ENCODE data around the gene PMPCA. TPM values are rescaled to one million over a fixed set of nuclear protein-coding genes. Genes with fewer than 3 reads are reported as not detected.

The PMPCA gene
- total RNA-seq, 1 experiment from 2014 or later: 103 TPM

GRCh38 chr9:136455043-136456002 is 44.9 kb downstream of the PMPCA start (continued):
- TF ChIP-seq NR2C2 (CRISPR knock-in tag; IDR thresholded peaks at IDR 0.05): no peak

GRCh38 chr9:136456258-136456657 is 45.8 kb downstream of the PMPCA start:
- ChIA-PET CTCF (no interaction called here), POLR2A (no interaction called here)
- Mint-ChIP-seq H3K27ac (no peak overlapping the region), H3K36me3 (peaks cover 73% of the 10 kb centered on the region), H3K27me3 (ENCODE audit: low read depth) (no peaks in the 10 kb centered on the region), H3K4me1 (no peaks in the 10 kb centered on the region), H3K4me3 (no peak overlapping the region), H3K9me3 (no peaks in the 10 kb centered on the region)
- TF ChIP-seq, protein P1, sequence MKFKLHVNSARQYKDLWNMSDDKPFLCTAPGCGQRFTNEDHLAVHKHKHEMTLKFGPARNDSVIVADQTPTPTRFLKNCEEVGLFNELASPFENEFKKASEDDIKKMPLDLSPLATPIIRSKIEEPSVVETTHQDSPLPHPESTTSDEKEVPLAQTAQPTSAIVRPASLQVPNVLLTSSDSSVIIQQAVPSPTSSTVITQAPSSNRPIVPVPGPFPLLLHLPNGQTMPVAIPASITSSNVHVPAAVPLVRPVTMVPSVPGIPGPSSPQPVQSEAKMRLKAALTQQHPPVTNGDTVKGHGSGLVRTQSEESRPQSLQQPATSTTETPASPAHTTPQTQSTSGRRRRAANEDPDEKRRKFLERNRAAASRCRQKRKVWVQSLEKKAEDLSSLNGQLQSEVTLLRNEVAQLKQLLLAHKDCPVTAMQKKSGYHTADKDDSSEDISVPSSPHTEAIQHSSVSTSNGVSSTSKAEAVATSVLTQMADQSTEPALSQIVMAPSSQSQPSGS (CRISPR knock-in tag; IDR thresholded peaks at IDR 0.05; ENCODE audit: borderline replicate concordance, low read depth): no peak
- TF ChIP-seq NFATC4 (CRISPR knock-in tag; IDR thresholded peaks at IDR 0.05) (no peak), ZNF317 (CRISPR knock-in tag; IDR thresholded peaks at IDR 0.05; ENCODE audit: borderline replicate concordance, low read depth) (no peak), ZNF219 (CRISPR knock-in tag; IDR thresholded peaks at IDR 0.05; ENCODE audit: borderline replicate concordance) (no peak), ZNF423 (CRISPR knock-in tag; IDR thresholded peaks at IDR 0.05) (no peak), IRF2 (CRISPR knock-in tag; IDR thresholded peaks at IDR 0.05; ENCODE audit: borderline replicate concordance, low read depth) (no peak), E2F1 (CRISPR knock-in tag; IDR thresholded peaks at IDR 0.05) (no peak), ZNF263 (CRISPR knock-in tag; IDR thresholded peaks at IDR 0.05; ENCODE audit: low read depth) (no peak), NFE2L1 (CRISPR knock-in tag; IDR thresholded peaks at IDR 0.05) (no peak), EMX1 (CRISPR knock-in tag; IDR thresholded peaks at IDR 0.05) (no peak)
- TF ChIP-seq, protein P2, sequence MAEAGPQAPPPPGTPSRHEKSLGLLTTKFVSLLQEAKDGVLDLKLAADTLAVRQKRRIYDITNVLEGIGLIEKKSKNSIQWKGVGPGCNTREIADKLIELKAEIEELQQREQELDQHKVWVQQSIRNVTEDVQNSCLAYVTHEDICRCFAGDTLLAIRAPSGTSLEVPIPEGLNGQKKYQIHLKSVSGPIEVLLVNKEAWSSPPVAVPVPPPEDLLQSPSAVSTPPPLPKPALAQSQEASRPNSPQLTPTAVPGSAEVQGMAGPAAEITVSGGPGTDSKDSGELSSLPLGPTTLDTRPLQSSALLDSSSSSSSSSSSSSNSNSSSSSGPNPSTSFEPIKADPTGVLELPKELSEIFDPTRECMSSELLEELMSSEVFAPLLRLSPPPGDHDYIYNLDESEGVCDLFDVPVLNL (CRISPR knock-in tag; IDR thresholded peaks at IDR 0.05; ENCODE audit: borderline replicate concordance, low read depth): no peak
- ATAC-seq: no peak
- DNase-seq (ENCODE audit: low spot score): no peak

GRCh38 chr9:136457326-136457725 is 46.9 kb downstream of the PMPCA start:
- ChIA-PET POLR2A (no interaction called here), CTCF (no interaction called here)
- Mint-ChIP-seq H3K36me3 (peaks cover 73% of the 10 kb centered on the region), H3K4me1 (no peaks in the 10 kb centered on the region), H3K27ac (no peak overlapping the region), H3K4me3 (no peak overlapping the region), H3K9me3 (no peaks in the 10 kb centered on the region), H3K27me3 (ENCODE audit: low read depth) (no peaks in the 10 kb centered on the region)
- TF ChIP-seq, protein P3, sequence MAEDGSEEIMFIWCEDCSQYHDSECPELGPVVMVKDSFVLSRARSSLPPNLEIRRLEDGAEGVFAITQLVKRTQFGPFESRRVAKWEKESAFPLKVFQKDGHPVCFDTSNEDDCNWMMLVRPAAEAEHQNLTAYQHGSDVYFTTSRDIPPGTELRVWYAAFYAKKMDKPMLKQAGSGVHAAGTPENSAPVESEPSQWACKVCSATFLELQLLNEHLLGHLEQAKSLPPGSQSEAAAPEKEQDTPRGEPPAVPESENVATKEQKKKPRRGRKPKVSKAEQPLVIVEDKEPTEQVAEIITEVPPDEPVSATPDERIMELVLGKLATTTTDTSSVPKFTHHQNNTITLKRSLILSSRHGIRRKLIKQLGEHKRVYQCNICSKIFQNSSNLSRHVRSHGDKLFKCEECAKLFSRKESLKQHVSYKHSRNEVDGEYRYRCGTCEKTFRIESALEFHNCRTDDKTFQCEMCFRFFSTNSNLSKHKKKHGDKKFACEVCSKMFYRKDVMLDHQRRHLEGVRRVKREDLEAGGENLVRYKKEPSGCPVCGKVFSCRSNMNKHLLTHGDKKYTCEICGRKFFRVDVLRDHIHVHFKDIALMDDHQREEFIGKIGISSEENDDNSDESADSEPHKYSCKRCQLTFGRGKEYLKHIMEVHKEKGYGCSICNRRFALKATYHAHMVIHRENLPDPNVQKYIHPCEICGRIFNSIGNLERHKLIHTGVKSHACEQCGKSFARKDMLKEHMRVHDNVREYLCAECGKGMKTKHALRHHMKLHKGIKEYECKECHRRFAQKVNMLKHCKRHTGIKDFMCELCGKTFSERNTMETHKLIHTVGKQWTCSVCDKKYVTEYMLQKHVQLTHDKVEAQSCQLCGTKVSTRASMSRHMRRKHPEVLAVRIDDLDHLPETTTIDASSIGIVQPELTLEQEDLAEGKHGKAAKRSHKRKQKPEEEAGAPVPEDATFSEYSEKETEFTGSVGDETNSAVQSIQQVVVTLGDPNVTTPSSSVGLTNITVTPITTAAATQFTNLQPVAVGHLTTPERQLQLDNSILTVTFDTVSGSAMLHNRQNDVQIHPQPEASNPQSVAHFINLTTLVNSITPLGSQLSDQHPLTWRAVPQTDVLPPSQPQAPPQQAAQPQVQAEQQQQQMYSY (CRISPR knock-in tag; IDR thresholded peaks at IDR 0.05): no peak
- no peak for TF ChIP-seq MAX (CRISPR knock-in tag; IDR thresholded peaks at IDR 0.05)
- TF ChIP-seq ZNF416 (CRISPR knock-in tag; IDR thresholded peaks at IDR 0.05): no peak
- TF ChIP-seq, protein P2 (CRISPR knock-in tag; IDR thresholded peaks at IDR 0.05; ENCODE audit: borderline replicate concordance, low read depth): no peak
- TF ChIP-seq NFYB (CRISPR knock-in tag; conservative IDR thresholded peaks at IDR 0.05; ENCODE audit: low read depth): no peak
- no peak for TF ChIP-seq ATF1 (CRISPR knock-in tag; IDR thresholded peaks at IDR 0.05)
- ATAC-seq: no peak
- DNase-seq (ENCODE audit: low spot score): no peak
